ENCODE data around the gene USP17L18.
"Not testable (repeated sequence)": the region's sequence is repeated elsewhere in the genome, so short reads cannot be mapped to it uniquely, and the experiment has no call there.

DNA sequence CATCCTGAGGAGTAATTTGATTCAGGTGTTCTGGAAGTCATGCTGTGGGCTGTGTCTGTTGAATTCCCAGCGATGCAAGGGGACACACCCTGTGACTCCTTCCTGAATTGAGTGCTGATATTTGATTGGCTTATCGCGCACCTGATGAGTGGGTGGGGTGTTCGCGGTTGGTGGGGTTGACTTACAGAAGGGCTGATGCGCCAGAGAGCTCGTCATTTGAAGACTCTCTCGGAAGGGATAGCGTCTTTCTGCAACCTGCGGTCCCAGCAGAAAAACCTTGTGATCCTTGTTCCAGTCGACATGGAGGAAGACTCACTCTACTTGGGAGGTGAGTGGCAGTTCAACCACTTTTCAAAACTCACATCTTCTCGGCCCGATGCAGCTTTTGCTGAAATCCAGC, 4.6 kb downstream of the USP17L18 start, which contains the start of gene USP17L19:
- TF ChIP-seq, protein P1, sequence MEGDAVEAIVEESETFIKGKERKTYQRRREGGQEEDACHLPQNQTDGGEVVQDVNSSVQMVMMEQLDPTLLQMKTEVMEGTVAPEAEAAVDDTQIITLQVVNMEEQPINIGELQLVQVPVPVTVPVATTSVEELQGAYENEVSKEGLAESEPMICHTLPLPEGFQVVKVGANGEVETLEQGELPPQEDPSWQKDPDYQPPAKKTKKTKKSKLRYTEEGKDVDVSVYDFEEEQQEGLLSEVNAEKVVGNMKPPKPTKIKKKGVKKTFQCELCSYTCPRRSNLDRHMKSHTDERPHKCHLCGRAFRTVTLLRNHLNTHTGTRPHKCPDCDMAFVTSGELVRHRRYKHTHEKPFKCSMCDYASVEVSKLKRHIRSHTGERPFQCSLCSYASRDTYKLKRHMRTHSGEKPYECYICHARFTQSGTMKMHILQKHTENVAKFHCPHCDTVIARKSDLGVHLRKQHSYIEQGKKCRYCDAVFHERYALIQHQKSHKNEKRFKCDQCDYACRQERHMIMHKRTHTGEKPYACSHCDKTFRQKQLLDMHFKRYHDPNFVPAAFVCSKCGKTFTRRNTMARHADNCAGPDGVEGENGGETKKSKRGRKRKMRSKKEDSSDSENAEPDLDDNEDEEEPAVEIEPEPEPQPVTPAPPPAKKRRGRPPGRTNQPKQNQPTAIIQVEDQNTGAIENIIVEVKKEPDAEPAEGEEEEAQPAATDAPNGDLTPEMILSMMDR (IDR thresholded peaks at IDR 0.05) = not testable (repeated sequence)
- TF ChIP-seq POLR2A (IDR thresholded peaks at IDR 0.05); EP300 (IDR thresholded peaks at IDR 0.05; ENCODE audit: low read depth); POLR2AphosphoS5 (IDR thresholded peaks at IDR 0.05): not testable (repeated sequence)
